Measurements from ENCODE around the gene FILIP1. TPM values are rescaled to one million over a fixed set of nuclear protein-coding genes. Genes with fewer than 3 reads are reported as not detected.

FILIP1 gene
- total and polyA plus RNA-seq, 8 donors: 0.31 to 29.8 (median 5.7) TPM

- 48 to 55% (median 51%) methylated on average over 2 of the region's 2 CpGs for WGBS, 5 donors
- H3K36me3 ChIP-seq: peaks cover 5 to 38% (median 32%) of the 10 kb centered on the region in 4 donors
- no peaks in the 10 kb centered on the region for H3K27me3 ChIP-seq
- no peak for TF ChIP-seq POLR2AphosphoS5 (IDR thresholded peaks at IDR 0.05)
- TF ChIP-seq CTCF (IDR thresholded peaks at IDR 0.05): peak in 5 of 7 experiments; percentile 54 to 81 (median 74)
- TF ChIP-seq EP300 (IDR thresholded peaks at IDR 0.05): no peak
- H3K9me3 ChIP-seq: no peaks in the 10 kb centered on the region
- peaks cover 0 to 51% (median 30%) of the 10 kb centered on the region in 4 donors for H3K4me1 ChIP-seq
- intact Hi-C loops (cut with DNase I; ENCODE audit: low total_unique reads): loop anchor here (10.0 kb wide), 1 partner anchor 258 kb away; no protein-coding TSS in a partner anchor
- H3K4me3 ChIP-seq: no peak overlapping the region
- no peak overlapping the region for H3K27ac ChIP-seq
- peak in 1 of 2 donors; percentile 68 for DNase-seq
Observed at GRCh38 chr6:75266716-75267291, 226.8 kb downstream of the FILIP1 start.

- Histone ChIP-seq H3K9me3 (no peaks in the 10 kb centered on the region), H3K27me3 (no peaks in the 10 kb centered on the region), H3K36me3 (peaks cover 10 to 72% (median 66%) of the 10 kb centered on the region in 4 donors), H3K4me3 (no peak overlapping the region), H3K4me1 (peaks cover 0 to 39% (median 18%) of the 10 kb centered on the region in 4 donors), H3K27ac (no peak overlapping the region)
- TF ChIP-seq POLR2A (IDR thresholded peaks at IDR 0.05) (no peak), CTCF (IDR thresholded peaks at IDR 0.05) (no peak), EP300 (IDR thresholded peaks at IDR 0.05) (no peak), POLR2AphosphoS5 (IDR thresholded peaks at IDR 0.05) (no peak)
- intact Hi-C loops (cut with DNase I; ENCODE audit: low total_unique reads): loop anchor here (10.0 kb wide), 1 partner anchor 261 kb away; no protein-coding TSS in a partner anchor
- DNase-seq: no peak
Observed at GRCh38 chr6:75263401-75263750, 230.2 kb downstream of the FILIP1 start.

- Histone ChIP-seq H3K4me1 (peaks cover 0 to 34% (median 12%) of the 10 kb centered on the region in 4 donors), H3K4me3 (no peak overlapping the region), H3K36me3 (peaks cover 10 to 77% (median 70%) of the 10 kb centered on the region in 4 donors), H3K9me3 (no peaks in the 10 kb centered on the region), H3K27me3 (no peaks in the 10 kb centered on the region), H3K27ac (no peak overlapping the region)
- intact Hi-C loops (cut with DNase I; ENCODE audit: low total_unique reads): loop anchor here (10.0 kb wide), 1 partner anchor 262 kb away; no protein-coding TSS in a partner anchor
- 60 to 78% (median 69%) methylated on average over 4 of the region's 4 CpGs for WGBS, 5 donors
- no peak for DNase-seq
- TF ChIP-seq CTCF (IDR thresholded peaks at IDR 0.05): no peak
- no peak for TF ChIP-seq EP300 (IDR thresholded peaks at IDR 0.05)
- TF ChIP-seq POLR2A (IDR thresholded peaks at IDR 0.05): no peak
- no peak for TF ChIP-seq POLR2AphosphoS5 (IDR thresholded peaks at IDR 0.05)
Observed at GRCh38 chr6:75262716-75263400, 230.7 kb downstream of the FILIP1 start.

- TF ChIP-seq POLR2AphosphoS5 (IDR thresholded peaks at IDR 0.05) (no peak), CTCF (IDR thresholded peaks at IDR 0.05) (no peak), POLR2A (IDR thresholded peaks at IDR 0.05) (no peak), EP300 (IDR thresholded peaks at IDR 0.05) (no peak)
- intact Hi-C loops (cut with DNase I; ENCODE audit: low total_unique reads): loop anchor here (10.0 kb wide), 1 partner anchor 264 kb away; no protein-coding TSS in a partner anchor
- peaks cover 0 to 18% (median 5%) of the 10 kb centered on the region in 4 donors for H3K4me1 ChIP-seq
- peaks cover 10 to 93% (median 85%) of the 10 kb centered on the region in 4 donors for H3K36me3 ChIP-seq
- no peak overlapping the region for H3K27ac ChIP-seq
- no peak for DNase-seq
- no peak overlapping the region for H3K4me3 ChIP-seq
- H3K27me3 ChIP-seq: no peaks in the 10 kb centered on the region
- WGBS, 5 donors: 97 to 100% (median 98%) methylated on average over 1 of the region's 1 CpG
- H3K9me3 ChIP-seq: no peaks in the 10 kb centered on the region
Observed at GRCh38 chr6:75261299-75261698, 232.3 kb downstream of the FILIP1 start.

All from stomach (tissue), 9 donors.